Epidermal melanocyte (primary cell): ENCODE measurements around the gene CRHR2.
"Not testable (repeated sequence)": the region's sequence is repeated elsewhere in the genome, so short reads cannot be mapped to it uniquely, and the experiment has no call there.

ENCODE experiments used
- DNase-seq: peaks from one replicate; pipeline ENCODE4 v3.0.0; 2011; ENCODE audit warnings: low spot score; ENCODE audit not compliant: insufficient read length

CRHR2 gene

GRCh38 chr7:30682212-30683083 is at the start of gene CRHR2:
Gene CRHR2, minus strand, starts transcription at chr7:30682456. Its CDS starts 176 bp downstream, at chr7:30682280.
- no peak for DNase-seq

- peak; percentile 36 for DNase-seq
Measured at GRCh38 chr7:30731581-30731980, 49.3 kb upstream of the CRHR2 start.

GRCh38 chr7:30730996-30731395 is 48.7 kb upstream of the CRHR2 start:
- DNase-seq = no peak

GRCh38 chr7:30730097-30730496 is 47.8 kb upstream of the CRHR2 start:
- no peak for DNase-seq

- DNase-seq = no peak
Measured at GRCh38 chr7:30729642-30730041, 47.4 kb upstream of the CRHR2 start.

DNA sequence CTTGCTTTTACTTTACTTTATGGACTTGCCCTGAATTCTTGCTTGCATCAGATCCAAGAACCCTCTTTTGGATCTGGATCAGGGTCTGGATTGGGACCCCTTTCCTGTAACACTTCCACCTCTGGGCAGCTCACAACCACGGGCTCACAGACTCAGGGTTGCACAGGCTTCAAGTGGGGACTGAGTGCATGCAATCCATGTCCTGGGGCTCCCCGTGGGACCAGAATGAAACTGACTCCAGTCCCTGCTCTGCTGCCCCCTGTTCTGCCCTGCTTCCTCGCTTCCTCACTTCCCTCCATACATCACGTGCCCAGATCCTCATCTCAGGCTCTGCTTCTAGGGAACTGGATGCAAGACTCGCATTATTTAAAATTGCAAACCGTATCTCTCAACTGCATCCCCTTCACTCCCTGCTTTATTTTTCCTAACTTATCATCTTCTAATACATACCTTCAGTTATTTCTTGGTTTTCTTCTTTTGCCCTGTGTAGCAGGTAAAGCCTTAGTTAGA is 46.4 kb upstream of the CRHR2 start:
- DNase-seq = no peak

DNA sequence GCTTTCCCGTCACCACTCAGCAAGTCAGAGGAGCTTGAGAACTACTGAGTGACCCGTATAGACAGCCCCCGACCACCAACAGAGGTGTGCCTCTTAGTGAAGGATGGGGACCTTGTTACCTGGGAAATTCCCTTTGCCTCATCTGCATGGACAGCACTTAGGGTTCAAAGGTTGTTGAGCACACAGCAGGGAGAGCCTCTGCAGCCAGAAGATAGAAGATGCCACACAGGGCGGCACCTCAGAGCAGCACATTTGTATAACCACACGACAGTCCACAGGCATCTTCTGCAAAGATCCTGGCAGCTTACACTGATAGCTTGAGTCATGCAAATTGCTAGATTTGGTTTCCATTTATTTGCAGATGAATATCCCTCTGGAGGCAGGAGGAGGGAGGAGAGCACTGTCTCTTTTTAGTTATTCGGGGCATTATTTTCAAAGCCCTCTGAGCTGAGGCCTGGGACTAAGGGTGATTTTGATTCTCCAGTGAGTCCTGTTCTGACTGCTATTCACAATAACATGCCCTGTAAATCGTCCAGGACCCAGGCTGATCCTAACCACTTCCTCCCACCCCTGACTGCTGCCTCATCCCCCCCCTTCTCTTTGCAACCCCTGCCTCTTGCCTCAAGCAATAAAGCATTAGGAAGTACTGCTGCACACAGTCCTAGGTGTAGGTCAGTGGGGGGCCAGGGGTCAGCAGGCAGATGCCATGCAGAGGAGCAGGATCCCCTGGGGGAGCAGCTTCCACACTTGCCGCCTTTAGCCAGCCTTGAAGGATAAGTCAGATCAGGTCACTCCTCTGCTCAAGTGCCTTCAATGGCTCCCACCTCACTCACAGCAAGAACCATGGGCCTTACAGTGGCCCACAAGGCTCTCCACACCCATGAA is 45.0 kb upstream of the CRHR2 start:
- no peak for DNase-seq

DNA sequence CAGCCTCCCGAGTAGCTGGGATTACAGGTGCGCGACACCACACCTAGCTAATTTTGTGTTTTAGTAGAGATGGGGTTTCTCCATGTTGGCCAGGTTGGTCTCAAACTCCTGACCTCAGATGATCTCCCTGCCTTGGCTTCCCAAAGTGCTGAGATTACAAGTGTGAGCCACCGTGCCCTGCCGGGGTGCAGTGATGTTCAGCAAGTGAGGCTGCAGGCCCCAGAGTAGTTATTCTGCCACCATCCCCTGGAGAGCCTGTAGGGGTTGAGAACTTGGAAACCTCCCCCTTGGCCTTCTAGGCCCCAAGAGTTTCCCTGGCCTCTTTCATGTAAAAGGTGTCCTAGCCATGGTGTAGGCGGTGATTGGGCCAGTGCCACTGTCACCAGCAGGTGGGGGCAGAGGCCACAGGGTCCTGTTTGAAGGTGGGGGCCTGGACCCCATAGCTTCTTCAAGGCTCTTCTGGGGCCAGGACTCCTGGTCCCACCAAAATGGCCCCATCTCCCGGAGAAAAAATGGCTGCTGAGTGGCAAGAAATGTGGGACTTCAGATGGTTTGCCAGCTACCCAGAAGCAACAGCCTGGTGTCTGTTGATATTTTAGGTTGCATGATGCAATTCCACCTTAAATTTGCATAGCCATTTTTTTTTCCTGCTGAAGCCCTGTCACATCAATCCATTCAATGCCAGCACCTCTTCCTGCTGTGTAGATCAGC is 44.2 kb upstream of the CRHR2 start:
- no peak for DNase-seq

DNA sequence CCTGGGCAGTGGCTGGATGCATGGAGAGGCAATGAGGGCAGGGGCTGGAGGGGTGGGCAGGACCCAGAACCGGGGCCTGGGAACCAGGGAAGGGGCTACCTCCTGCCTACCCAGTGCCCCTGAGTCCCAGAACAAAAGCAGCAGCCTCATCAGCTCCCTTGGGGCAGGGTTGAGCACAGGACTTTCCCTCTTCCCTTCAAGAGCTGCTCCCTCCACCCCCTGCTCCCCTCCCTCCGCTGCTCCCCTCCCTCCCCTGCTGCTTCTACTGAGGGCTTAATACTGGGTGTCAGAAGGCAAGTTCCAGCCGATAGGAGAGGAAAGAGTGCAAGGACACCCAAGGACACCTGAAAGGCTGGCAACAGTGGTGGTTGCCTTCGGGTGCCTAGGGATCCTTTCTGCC is 41.5 kb upstream of the CRHR2 start:
- DNase-seq = no peak

GRCh38 chr7:30722671-30723070 is 40.4 kb upstream of the CRHR2 start:
- DNase-seq = no peak

DNA sequence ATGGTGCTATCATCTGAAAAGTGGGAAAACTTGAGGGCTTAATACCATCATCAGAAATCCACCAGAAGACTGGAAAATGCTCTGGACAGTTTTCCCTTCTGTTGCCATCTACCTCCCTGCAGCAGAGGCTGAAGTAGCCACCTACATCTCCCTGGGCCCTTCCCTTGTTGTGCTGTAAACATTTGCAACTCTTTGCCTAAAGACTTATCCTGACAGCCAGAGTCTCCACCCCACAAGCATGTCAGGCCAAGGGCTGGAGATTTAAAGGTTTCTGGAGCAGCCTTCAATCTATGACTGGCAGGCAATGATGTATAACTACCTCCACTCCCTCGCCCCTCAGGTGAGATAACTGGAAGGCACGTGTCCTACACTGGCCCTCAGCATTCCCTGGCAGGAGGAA is 39.9 kb upstream of the CRHR2 start:
- DNase-seq = no peak

GRCh38 chr7:30721211-30721610 is 39.0 kb upstream of the CRHR2 start:
- DNase-seq = no peak

- DNase-seq = not testable (repeated sequence)
Measured at GRCh38 chr7:30719434-30719833, 37.2 kb upstream of the CRHR2 start.

GRCh38 chr7:30717181-30717580 is 34.9 kb upstream of the CRHR2 start:
- DNase-seq = no peak

DNA sequence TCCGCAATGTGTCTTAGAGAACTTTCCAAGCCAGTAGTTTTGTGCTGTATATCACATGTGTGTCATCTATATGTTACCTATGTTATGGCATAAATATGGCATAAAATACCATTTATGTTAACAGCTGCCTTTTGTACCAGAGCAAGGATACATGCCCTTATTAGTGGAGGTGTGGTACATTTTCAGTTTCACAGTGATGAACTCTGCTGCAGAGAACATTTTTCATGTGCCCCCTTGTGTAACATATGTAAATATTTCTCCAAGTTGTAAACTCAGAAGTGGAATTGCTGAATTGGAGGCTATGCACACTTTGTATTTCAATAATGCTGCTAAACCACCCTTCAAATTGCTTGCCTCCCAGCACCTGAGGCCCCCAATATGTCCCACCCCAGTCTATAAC is 31.9 kb upstream of the CRHR2 start:
- no peak for DNase-seq

DNA sequence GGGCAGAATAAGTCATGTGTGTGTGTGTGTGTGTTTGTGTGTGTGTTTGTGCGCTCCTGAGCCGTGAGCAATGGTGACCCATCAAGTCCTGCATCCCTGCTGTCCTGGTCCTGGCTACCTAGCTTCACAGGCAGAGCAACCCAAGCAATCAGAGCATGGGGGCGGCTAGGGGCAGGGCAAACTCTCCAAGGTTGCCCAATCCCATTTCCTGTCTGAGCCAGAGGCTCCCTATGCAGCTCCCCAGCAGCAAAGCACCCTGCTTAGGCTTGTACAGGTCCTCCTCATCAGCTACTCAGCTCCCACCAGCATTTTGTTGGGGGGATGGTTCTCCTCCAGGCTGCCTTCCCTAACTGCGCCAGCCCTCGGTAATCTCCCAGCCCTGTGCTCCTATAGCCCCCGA is 31.1 kb upstream of the CRHR2 start:
- no peak for DNase-seq

GRCh38 chr7:30710669-30711068 is 28.4 kb upstream of the CRHR2 start:
- no peak for DNase-seq

- no peak for DNase-seq
Measured at GRCh38 chr7:30709549-30709948, 27.3 kb upstream of the CRHR2 start.

- DNase-seq = no peak
Measured at GRCh38 chr7:30708983-30709382, 26.7 kb upstream of the CRHR2 start.

DNA sequence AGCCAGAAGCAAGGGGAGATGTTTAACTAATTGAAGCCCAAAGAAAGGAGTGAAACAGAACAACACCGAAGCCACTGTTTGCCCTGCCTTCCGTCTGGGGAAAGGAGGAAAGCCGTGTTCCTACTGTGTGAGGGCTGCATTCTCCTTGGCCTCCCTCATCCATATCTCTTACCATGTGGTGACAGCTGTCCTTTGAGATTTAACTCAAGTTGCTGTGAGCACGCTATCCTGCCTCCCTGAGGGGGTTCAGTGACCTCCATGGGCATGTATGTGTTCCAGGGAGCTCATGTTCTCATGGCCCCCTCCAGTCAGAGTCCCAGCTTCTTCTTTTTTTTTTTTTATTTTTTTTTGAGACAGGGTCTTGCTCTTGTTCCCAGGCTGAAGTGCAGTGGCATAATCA is 26.2 kb upstream of the CRHR2 start:
- DNase-seq = no peak
